GM23338 (cell line): Measurements from ENCODE around the gene NHSL1. TPM values are rescaled to one million over a fixed set of nuclear protein-coding genes. Genes with fewer than 3 reads are reported as not detected.

Experiments used
- ATAC-seq: fragments of 200-7000 bp; cut with Tn5 transposase; 3 replicates; pipeline ENCODE4 v1.9.1; 2020
- DNase-seq: peaks from one replicate; pipeline ENCODE4 v3.0.0-alpha.2; 2015; ENCODE audit warnings: low spot score
- H2AFZ ChIP-seq: fragments of 200-600 bp; sonication (generic); 2 replicates; pipeline ENCODE4 v1.8.0; 2016; ENCODE audit warnings: antibody characterized with exemption, mild to moderate bottlenecking, moderate library complexity
- H3F3A ChIP-seq: fragments of 200-600 bp; sonication (generic); replicated peaks from 2 replicates; pipeline ENCODE4 v1.8.0; 2017; ENCODE audit warnings: antibody characterized with exemption, mixed run types, low read depth
- H3K27ac ChIP-seq: fragments of 200-600 bp; sonication (generic); 2 replicates; pipeline ENCODE4 v1.6.1; 2016; ENCODE audit warnings: low read depth
- H3K27me3 ChIP-seq: fragments of 200-600 bp; sonication (generic); 2 replicates; pipeline ENCODE4 v1.8.0; 2016; ENCODE audit warnings: mild to moderate bottlenecking, mixed run types, moderate library complexity; ENCODE audit not compliant: insufficient read depth
- H3K36me3 ChIP-seq: fragments of 200-600 bp; sonication (generic); 2 replicates; pipeline ENCODE4 v1.8.0; 2016; ENCODE audit warnings: mild to moderate bottlenecking; ENCODE audit not compliant: insufficient read depth
- H3K4me1 ChIP-seq: fragments of 200-600 bp; sonication (generic); 2 replicates; pipeline ENCODE4 v1.8.0; 2016; ENCODE audit warnings: mild to moderate bottlenecking, moderate library complexity; ENCODE audit not compliant: insufficient read depth
- H3K4me2 ChIP-seq: fragments of 200-600 bp; sonication (generic); 2 replicates; pipeline ENCODE4 v1.7.1; 2017; ENCODE audit warnings: mixed run types
- H3K4me3 ChIP-seq: fragments of 200-600 bp; sonication (generic); 2 replicates; pipeline ENCODE4 v1.6.1; 2016; ENCODE audit warnings: mixed run types
- H3K79me2 ChIP-seq: fragments of 200-600 bp; sonication (generic); replicated peaks from 2 replicates; pipeline ENCODE4 v1.8.0; 2017; ENCODE audit warnings: mild to moderate bottlenecking; ENCODE audit not compliant: insufficient read depth
- H3K9me2 ChIP-seq: fragments of 200-600 bp; sonication (generic); 2 replicates; pipeline ENCODE4 v1.8.0; 2017; ENCODE audit not compliant: insufficient read depth
- H4K20me1 ChIP-seq: fragments of 200-600 bp; sonication (generic); replicated peaks from 2 replicates; pipeline ENCODE4 v1.8.0; 2017; ENCODE audit warnings: mild to moderate bottlenecking; ENCODE audit not compliant: insufficient read depth
- H3K27ac Mint-ChIP-seq: 2 replicates; pipeline ENCODE4 v1.8.0; 2020; ENCODE audit warnings: inconsistent platforms, mild to moderate bottlenecking, moderate library complexity, mixed read lengths
- H3K27me3 Mint-ChIP-seq: 3 replicates; pipeline ENCODE4 v1.8.0; 2022; ENCODE audit warnings: low read depth, mild to moderate bottlenecking, moderate library complexity, mixed read lengths, inconsistent platforms; ENCODE audit not compliant: insufficient read depth, poor library complexity
- H3K36me3 Mint-ChIP-seq: 3 replicates; pipeline ENCODE4 v1.8.0; 2021; ENCODE audit warnings: low read depth, mild to moderate bottlenecking, inconsistent platforms, moderate library complexity, mixed read lengths
- H3K4me1 Mint-ChIP-seq: 3 replicates; pipeline ENCODE4 v1.8.0; 2020; ENCODE audit warnings: mild to moderate bottlenecking, inconsistent platforms, mixed read lengths
- H3K4me3 Mint-ChIP-seq: 3 replicates; pipeline ENCODE4 v1.8.0; 2021; ENCODE audit warnings: moderate library complexity, mild to moderate bottlenecking, inconsistent platforms, mixed read lengths
- H3K9me3 Mint-ChIP-seq: 3 replicates; pipeline ENCODE4 v1.8.0; 2020; ENCODE audit warnings: moderate library complexity, mild to moderate bottlenecking, inconsistent platforms, mixed read lengths
- CREB1 ChIP-seq: fragments of 250-450 bp; sonication (Bioruptor Pico); IDR thresholded peaks from 2 replicates; pipeline ENCODE4 v1.5.0; 2020; ENCODE audit warnings: low read depth, mild to moderate bottlenecking, moderate library complexity
- EZH2 ChIP-seq: fragments of 200-600 bp; sonication (generic); IDR thresholded peaks from one replicate; pipeline ENCODE4 v1.8.0; 2017; ENCODE audit warnings: antibody characterized with exemption, mild to moderate bottlenecking, low read depth; ENCODE audit not compliant: unreplicated experiment
- EZH2phosphoT487 ChIP-seq: fragments of 200-600 bp; sonication (generic); IDR thresholded peaks from one replicate; pipeline ENCODE4 v1.8.1; 2018; ENCODE audit warnings: antibody characterized with exemption; ENCODE audit not compliant: unreplicated experiment
- JUNB ChIP-seq: IDR thresholded peaks from one replicate; pipeline ENCODE4 v1.6.1; 2016; ENCODE audit warnings: antibody characterized with exemption; ENCODE audit not compliant: unreplicated experiment
- NANOG ChIP-seq: IDR thresholded peaks from 2 replicates; pipeline ENCODE4 v1.6.1; 2016; ENCODE audit warnings: antibody characterized with exemption, borderline replicate concordance
- POLR2AphosphoS5 ChIP-seq: IDR thresholded peaks from 2 replicates; pipeline ENCODE4 v1.6.1; 2016; ENCODE audit warnings: antibody characterized with exemption, low read depth
- STAT1 ChIP-seq: IDR thresholded peaks from one replicate; pipeline ENCODE4 v1.6.1; 2016; ENCODE audit warnings: antibody characterized with exemption; ENCODE audit not compliant: unreplicated experiment
- ZNF114 ChIP-seq: fragments of 250-450 bp; sonication (Bioruptor Pico); IDR thresholded peaks from 2 replicates; pipeline ENCODE4 v1.5.0; 2020; ENCODE audit warnings: mild to moderate bottlenecking, moderate library complexity
- ZNF331 ChIP-seq: fragments of 250-450 bp; sonication (Bioruptor Pico); IDR thresholded peaks from 2 replicates; pipeline ENCODE4 v1.5.0; 2020; ENCODE audit warnings: low read depth, mild to moderate bottlenecking, moderate library complexity
- polyA plus RNA-seq: library from polyadenylated mRNA; unstranded; fragments of >200 nt; fragmentation: Nextera tagmentation; extraction: Ambion mirVana; gene quantifications from 2 replicates; pipeline ENCODE4 v1.2.1, GENCODE V29; 2016
- total RNA-seq: library from RNA; depleted of rRNA; stranded (reverse); fragments of >200 nt; shearing (Covaris generic); gene quantifications from 2 replicates; pipeline ENCODE4 v1.2.3, GENCODE V29; 2014
- TF ChIP-seq, protein P1 (sequence below), 2 experiments: fragments of 200-600 bp in 1 of 2; sonication (generic) in 1 of 2; conservative IDR thresholded peaks; 2 replicates each; pipeline versions ENCODE4 v1.5.1 to v1.6.1; 2016 to 2017; ENCODE audit warnings: antibody characterized with exemption in 2 of 2, low read depth in 2 of 2, mild to moderate bottlenecking in 2 of 2, moderate library complexity in 1 of 2
- TF ChIP-seq, protein P2 (sequence below): fragments of 250-450 bp; sonication (Bioruptor Pico); IDR thresholded peaks from 2 replicates; pipeline ENCODE4 v1.5.0; 2020; ENCODE audit warnings: mild to moderate bottlenecking, moderate library complexity
- TF ChIP-seq, protein P3 (sequence below): IDR thresholded peaks from 2 replicates; pipeline ENCODE4 v1.6.1; 2016; ENCODE audit warnings: antibody characterized with exemption
- TF ChIP-seq, protein P4 (sequence below): IDR thresholded peaks from one replicate; pipeline ENCODE4 v1.6.1; 2018; ENCODE audit warnings: antibody characterized with exemption; ENCODE audit not compliant: unreplicated experiment

The NHSL1 gene
- total and polyA plus RNA-seq, 2 experiments from 2014 or later, result 11.2 to 24.5 TPM

DNA sequence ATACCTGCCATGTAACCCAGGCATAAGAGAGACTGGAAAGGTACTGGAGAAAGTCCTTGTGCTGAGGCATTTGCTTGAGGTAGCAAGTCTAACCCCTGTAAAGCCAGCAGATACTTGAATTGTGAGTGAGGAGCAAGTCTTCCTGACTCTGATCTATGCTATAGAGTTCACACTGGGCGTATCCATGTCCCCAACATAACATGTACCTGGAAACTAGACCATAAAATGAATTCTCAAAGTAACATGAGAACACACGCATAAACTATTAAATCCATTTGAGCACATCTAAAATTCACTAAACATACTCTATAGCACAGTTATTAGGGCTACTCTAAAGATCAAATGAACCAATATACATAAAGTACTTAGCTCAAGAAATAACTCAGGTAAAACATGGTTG, 2.0 kb downstream of the NHSL1 start:
- H3K4me1 Mint-ChIP-seq, result peaks cover 76% of the 10 kb centered on the region
- peak overlapping the region; percentile 48 for H3K4me2 ChIP-seq

More for the DNA sequence above, 2.0 kb downstream of the NHSL1 start:
- ATAC-seq (no peak), DNase-seq (no peak)
- H3K79me2 ChIP-seq, result peaks cover 23% of the 10 kb centered on the region
- Mint-ChIP-seq H3K36me3 (peaks cover 17% of the 10 kb centered on the region), H3K9me3 (no peaks in the 10 kb centered on the region), H3K4me3 (peak overlapping the region; percentile 70), H3K27me3 (peaks cover 4% of the 10 kb centered on the region), H3K27ac (peak overlapping the region; percentile 41; the same call in 1 of the 2 replicates)
- H3K9me2 ChIP-seq, result no peaks in the 10 kb centered on the region
- H3K4me3 ChIP-seq, result no peak overlapping the region
- peaks cover 66% of the 10 kb centered on the region for H3K4me1 ChIP-seq
- H3K27me3 ChIP-seq, result no peaks in the 10 kb centered on the region
- H3K27ac ChIP-seq, result no peak overlapping the region
- no peak overlapping the region for H2AFZ ChIP-seq
- no peaks in the 10 kb centered on the region for H3K36me3 ChIP-seq
- H3F3A ChIP-seq, result no peaks in the 10 kb centered on the region
- TF ChIP-seq STAT1, result no peak
- TF ChIP-seq ZNF331 (CRISPR knock-in tag), result no peak
- no peak for TF ChIP-seq CREB1 (CRISPR knock-in tag)
- TF ChIP-seq, protein P1, sequence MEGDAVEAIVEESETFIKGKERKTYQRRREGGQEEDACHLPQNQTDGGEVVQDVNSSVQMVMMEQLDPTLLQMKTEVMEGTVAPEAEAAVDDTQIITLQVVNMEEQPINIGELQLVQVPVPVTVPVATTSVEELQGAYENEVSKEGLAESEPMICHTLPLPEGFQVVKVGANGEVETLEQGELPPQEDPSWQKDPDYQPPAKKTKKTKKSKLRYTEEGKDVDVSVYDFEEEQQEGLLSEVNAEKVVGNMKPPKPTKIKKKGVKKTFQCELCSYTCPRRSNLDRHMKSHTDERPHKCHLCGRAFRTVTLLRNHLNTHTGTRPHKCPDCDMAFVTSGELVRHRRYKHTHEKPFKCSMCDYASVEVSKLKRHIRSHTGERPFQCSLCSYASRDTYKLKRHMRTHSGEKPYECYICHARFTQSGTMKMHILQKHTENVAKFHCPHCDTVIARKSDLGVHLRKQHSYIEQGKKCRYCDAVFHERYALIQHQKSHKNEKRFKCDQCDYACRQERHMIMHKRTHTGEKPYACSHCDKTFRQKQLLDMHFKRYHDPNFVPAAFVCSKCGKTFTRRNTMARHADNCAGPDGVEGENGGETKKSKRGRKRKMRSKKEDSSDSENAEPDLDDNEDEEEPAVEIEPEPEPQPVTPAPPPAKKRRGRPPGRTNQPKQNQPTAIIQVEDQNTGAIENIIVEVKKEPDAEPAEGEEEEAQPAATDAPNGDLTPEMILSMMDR (conservative IDR thresholded peaks at IDR 0.05; ENCODE audit: low read depth in 2 of 2), result no peak
- TF ChIP-seq JUNB, result no peak
- no peak for TF ChIP-seq NANOG
- no peak for TF ChIP-seq EZH2
- TF ChIP-seq ZNF114 (CRISPR knock-in tag), result no peak
- no peak for TF ChIP-seq POLR2AphosphoS5
- TF ChIP-seq, protein P2, sequence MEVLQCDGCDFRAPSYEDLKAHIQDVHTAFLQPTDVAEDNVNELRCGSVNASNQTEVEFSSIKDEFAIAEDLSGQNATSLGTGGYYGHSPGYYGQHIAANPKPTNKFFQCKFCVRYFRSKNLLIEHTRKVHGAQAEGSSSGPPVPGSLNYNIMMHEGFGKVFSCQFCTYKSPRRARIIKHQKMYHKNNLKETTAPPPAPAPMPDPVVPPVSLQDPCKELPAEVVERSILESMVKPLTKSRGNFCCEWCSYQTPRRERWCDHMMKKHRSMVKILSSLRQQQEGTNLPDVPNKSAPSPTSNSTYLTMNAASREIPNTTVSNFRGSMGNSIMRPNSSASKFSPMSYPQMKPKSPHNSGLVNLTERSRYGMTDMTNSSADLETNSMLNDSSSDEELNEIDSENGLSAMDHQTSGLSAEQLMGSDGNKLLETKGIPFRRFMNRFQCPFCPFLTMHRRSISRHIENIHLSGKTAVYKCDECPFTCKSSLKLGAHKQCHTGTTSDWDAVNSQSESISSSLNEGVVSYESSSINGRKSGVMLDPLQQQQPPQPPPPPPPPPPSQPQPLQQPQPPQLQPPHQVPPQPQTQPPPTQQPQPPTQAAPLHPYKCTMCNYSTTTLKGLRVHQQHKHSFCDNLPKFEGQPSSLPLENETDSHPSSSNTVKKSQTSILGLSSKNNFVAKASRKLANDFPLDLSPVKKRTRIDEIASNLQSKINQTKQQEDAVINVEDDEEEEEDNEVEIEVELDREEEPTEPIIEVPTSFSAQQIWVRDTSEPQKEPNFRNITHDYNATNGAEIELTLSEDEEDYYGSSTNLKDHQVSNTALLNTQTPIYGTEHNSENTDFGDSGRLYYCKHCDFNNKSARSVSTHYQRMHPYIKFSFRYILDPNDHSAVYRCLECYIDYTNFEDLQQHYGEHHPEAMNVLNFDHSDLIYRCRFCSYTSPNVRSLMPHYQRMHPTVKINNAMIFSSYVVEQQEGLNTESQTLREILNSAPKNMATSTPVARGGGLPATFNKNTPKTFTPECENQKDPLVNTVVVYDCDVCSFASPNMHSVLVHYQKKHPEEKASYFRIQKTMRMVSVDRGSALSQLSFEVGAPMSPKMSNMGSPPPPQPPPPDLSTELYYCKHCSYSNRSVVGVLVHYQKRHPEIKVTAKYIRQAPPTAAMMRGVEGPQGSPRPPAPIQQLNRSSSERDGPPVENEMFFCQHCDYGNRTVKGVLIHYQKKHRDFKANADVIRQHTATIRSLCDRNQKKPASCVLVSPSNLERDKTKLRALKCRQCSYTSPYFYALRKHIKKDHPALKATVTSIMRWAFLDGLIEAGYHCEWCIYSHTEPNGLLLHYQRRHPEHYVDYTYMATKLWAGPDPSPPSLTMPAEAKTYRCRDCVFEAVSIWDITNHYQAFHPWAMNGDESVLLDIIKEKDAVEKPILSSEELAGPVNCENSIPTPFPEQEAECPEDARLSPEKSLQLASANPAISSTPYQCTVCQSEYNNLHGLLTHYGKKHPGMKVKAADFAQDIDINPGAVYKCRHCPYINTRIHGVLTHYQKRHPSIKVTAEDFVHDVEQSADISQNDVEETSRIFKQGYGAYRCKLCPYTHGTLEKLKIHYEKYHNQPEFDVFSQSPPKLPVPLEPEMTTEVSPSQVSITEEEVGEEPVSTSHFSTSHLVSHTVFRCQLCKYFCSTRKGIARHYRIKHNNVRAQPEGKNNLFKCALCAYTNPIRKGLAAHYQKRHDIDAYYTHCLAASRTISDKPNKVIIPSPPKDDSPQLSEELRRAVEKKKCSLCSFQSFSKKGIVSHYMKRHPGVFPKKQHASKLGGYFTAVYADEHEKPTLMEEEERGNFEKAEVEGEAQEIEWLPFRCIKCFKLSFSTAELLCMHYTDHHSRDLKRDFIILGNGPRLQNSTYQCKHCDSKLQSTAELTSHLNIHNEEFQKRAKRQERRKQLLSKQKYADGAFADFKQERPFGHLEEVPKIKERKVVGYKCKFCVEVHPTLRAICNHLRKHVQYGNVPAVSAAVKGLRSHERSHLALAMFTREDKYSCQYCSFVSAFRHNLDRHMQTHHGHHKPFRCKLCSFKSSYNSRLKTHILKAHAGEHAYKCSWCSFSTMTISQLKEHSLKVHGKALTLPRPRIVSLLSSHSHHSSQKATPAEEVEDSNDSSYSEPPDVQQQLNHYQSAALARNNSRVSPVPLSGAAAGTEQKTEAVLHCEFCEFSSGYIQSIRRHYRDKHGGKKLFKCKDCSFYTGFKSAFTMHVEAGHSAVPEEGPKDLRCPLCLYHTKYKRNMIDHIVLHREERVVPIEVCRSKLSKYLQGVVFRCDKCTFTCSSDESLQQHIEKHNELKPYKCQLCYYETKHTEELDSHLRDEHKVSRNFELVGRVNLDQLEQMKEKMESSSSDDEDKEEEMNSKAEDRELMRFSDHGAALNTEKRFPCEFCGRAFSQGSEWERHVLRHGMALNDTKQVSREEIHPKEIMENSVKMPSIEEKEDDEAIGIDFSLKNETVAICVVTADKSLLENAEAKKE (CRISPR knock-in tag), result no peak
- TF ChIP-seq, protein P3, sequence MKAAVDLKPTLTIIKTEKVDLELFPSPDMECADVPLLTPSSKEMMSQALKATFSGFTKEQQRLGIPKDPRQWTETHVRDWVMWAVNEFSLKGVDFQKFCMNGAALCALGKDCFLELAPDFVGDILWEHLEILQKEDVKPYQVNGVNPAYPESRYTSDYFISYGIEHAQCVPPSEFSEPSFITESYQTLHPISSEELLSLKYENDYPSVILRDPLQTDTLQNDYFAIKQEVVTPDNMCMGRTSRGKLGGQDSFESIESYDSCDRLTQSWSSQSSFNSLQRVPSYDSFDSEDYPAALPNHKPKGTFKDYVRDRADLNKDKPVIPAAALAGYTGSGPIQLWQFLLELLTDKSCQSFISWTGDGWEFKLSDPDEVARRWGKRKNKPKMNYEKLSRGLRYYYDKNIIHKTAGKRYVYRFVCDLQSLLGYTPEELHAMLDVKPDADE, result no peak
- TF ChIP-seq, protein P4, sequence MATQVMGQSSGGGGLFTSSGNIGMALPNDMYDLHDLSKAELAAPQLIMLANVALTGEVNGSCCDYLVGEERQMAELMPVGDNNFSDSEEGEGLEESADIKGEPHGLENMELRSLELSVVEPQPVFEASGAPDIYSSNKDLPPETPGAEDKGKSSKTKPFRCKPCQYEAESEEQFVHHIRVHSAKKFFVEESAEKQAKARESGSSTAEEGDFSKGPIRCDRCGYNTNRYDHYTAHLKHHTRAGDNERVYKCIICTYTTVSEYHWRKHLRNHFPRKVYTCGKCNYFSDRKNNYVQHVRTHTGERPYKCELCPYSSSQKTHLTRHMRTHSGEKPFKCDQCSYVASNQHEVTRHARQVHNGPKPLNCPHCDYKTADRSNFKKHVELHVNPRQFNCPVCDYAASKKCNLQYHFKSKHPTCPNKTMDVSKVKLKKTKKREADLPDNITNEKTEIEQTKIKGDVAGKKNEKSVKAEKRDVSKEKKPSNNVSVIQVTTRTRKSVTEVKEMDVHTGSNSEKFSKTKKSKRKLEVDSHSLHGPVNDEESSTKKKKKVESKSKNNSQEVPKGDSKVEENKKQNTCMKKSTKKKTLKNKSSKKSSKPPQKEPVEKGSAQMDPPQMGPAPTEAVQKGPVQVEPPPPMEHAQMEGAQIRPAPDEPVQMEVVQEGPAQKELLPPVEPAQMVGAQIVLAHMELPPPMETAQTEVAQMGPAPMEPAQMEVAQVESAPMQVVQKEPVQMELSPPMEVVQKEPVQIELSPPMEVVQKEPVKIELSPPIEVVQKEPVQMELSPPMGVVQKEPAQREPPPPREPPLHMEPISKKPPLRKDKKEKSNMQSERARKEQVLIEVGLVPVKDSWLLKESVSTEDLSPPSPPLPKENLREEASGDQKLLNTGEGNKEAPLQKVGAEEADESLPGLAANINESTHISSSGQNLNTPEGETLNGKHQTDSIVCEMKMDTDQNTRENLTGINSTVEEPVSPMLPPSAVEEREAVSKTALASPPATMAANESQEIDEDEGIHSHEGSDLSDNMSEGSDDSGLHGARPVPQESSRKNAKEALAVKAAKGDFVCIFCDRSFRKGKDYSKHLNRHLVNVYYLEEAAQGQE, result no peak
- TF ChIP-seq EZH2phosphoT487, result no peak
- no peaks in the 10 kb centered on the region for H4K20me1 ChIP-seq
